ENCODE measurements around the gene WDR47. TPM values are rescaled to one million over a fixed set of nuclear protein-coding genes. Genes with fewer than 3 reads are reported as not detected.

Gene WDR47
- total and polyA plus RNA-seq, 2 of the 8 experiments (the other 6 are each of a cell fraction or from before 2014, with no cell fraction given) = 1.9 to 6.7 TPM

- peaks cover 0 to 6% of the 10 kb centered on the region in 2 experiments; a peak in 1 of 4 replicates for H3K9me3 ChIP-seq (ENCODE audit: insufficient read depth in 2 of 2, low read depth in 1 of 2, low read length in 1 of 2)
- no peak overlapping the region for H4K5ac ChIP-seq (ENCODE audit: insufficient read length, low read depth, low read length)
- H4K20me1 ChIP-seq (replicated peaks in 1 of 2; ENCODE audit: control insufficient read depth in 1 of 2, insufficient read depth in 2 of 2, low read length in 2 of 2) = no peaks in the 10 kb centered on the region
- DNase-seq (ENCODE audit: low read depth in 1 of 2, low spot score in 2 of 2) (no peak), FAIRE-seq (no peak)
- no peak overlapping the region for H2BK5ac ChIP-seq (ENCODE audit: low read depth, low read length)
- no peak overlapping the region for H3K14ac ChIP-seq (ENCODE audit: insufficient read length)
- no peak overlapping the region for H2BK120ac ChIP-seq (replicated peaks; ENCODE audit: low read depth, low read length)
- H3K4me2 ChIP-seq (ENCODE audit: insufficient read depth in 1 of 2, low read depth in 2 of 2, low read length in 2 of 2) = no peak overlapping the region
- no peak overlapping the region for H4K8ac ChIP-seq (ENCODE audit: extremely low read depth, insufficient read depth, low read length)
- POLR2A ChIA-PET (ENCODE audit: partially characterized antibody) = interaction anchor here (1.1 to 1.5 kb wide), 2 partner anchors 14 to 74 kb away, joined by 3 to 4 read pairs; no protein-coding TSS in a partner anchor
- no peak overlapping the region for H3K4me3 ChIP-seq (ENCODE audit: extremely low read depth in 1 of 4, insufficient read depth in 2 of 4, low read depth in 3 of 4, low read length in 4 of 4)
- no peaks in the 10 kb centered on the region for H3K79me2 ChIP-seq (ENCODE audit: control insufficient read depth in 1 of 2, insufficient read depth in 2 of 2, low read length in 2 of 2)
- no peaks in the 10 kb centered on the region for H3K23me2 ChIP-seq (ENCODE audit: low read depth, low read length)
- H3K4me1 ChIP-seq (replicated peaks in 1 of 4; ENCODE audit: control insufficient read depth in 3 of 4, insufficient read depth in 4 of 4, low read length in 3 of 4) = no peaks in the 10 kb centered on the region
- H2AK5ac ChIP-seq (ENCODE audit: low read depth, low read length) = no peak overlapping the region
- no peak overlapping the region for H4K91ac ChIP-seq (replicated peaks; ENCODE audit: insufficient read length, low read length)
- H3K9ac ChIP-seq (replicated peaks in 1 of 4; ENCODE audit: extremely low read depth in 1 of 4, low read depth in 3 of 4, low read length in 3 of 4) = no peak overlapping the region
- H2BK20ac ChIP-seq (ENCODE audit: low read length) = no peak overlapping the region
- H3K36me3 ChIP-seq (ENCODE audit: control insufficient read depth in 2 of 4, insufficient read depth in 4 of 4, low read length in 3 of 4) = no peaks in the 10 kb centered on the region
- H3K23ac ChIP-seq (ENCODE audit: insufficient read length) = no peak overlapping the region
- no peak overlapping the region for H3K27ac ChIP-seq (ENCODE audit: low read depth, low read length)
- H3K4ac ChIP-seq (replicated peaks; ENCODE audit: insufficient read length, low read depth, low read length) = no peak overlapping the region
- no peaks in the 10 kb centered on the region for H3K27me3 ChIP-seq (replicated peaks in 1 of 4; ENCODE audit: control insufficient read depth in 3 of 4, extremely low read depth in 1 of 4, insufficient read depth in 3 of 4, low read length in 3 of 4)
- no peak overlapping the region for H3K18ac ChIP-seq (ENCODE audit: extremely low read depth, low read length)
- CTCF ChIA-PET (ENCODE audit: partially characterized antibody) = interaction anchor here (0.6 to 1.2 kb wide), 2 partner anchors 29 to 168 kb away, joined by 3 to 5 read pairs; no protein-coding TSS in a partner anchor
- H2BK12ac ChIP-seq (ENCODE audit: low read depth, low read length) = no peak overlapping the region
- no peaks in the 10 kb centered on the region for H3K79me1 ChIP-seq (ENCODE audit: low read depth, low read length)
- no peak overlapping the region for H3K56ac ChIP-seq (replicated peaks; ENCODE audit: insufficient read length, low read depth, low read length)
- no peak overlapping the region for H2BK15ac ChIP-seq (ENCODE audit: low read length)
- WGBS, 2 experiments (ENCODE audit: extremely low coverage in 1 of 2, insufficient coverage in 1 of 2, insufficient read length in 1 of 2, insufficient replicate concordance in 2 of 2, low coverage in 1 of 2, low lambda C conversion rate in 2 of 2, missing lambda C conversion rate in 1 of 2) = 25% methylated on average over 1 of the region's 2 CpGs; no CpG with 5 or more reads in 1 of the 2 experiments
- H2AFZ ChIP-seq (ENCODE audit: low read length) = no peak overlapping the region
- TF ChIP-seq SP2 (IDR thresholded peaks at IDR 0.05; ENCODE audit: low read length) (no peak), KDM5A (IDR thresholded peaks at IDR 0.05; ENCODE audit: low read length) (no peak), RAD21 (IDR thresholded peaks at IDR 0.05 in 1 of 2, conservative IDR thresholded peaks at IDR 0.05 in 1 of 2; ENCODE audit: low read depth in 2 of 2, low read length in 2 of 2) (no peak), USF2 (IDR thresholded peaks at IDR 0.05; ENCODE audit: low read length) (no peak), BACH1 (IDR thresholded peaks at IDR 0.05; ENCODE audit: low read length) (no peak), KDM4A (IDR thresholded peaks at IDR 0.05; ENCODE audit: low read depth, low read length, severe bottlenecking) (no peak), GABPA (IDR thresholded peaks at IDR 0.05; ENCODE audit: borderline replicate concordance, insufficient read depth, low read length) (no peak)
These were observed 6.4 kb upstream of the WDR47 start for GRCh38 chr1:109048335-109048734.
